ENCODE data around the gene CCN2.
A peak's percentile ranks its signal among the peaks of the same experiment; 100 is the strongest.
"Not testable (repeated sequence)": the region's sequence is repeated elsewhere in the genome, so short reads cannot be mapped to it uniquely, and the experiment has no call there.

The CCN2 gene

GRCh38 chr6:131937703-131938631 is 13.2 kb downstream of the CCN2 start:
- DNase-seq (ENCODE audit: low spot score), result no peak

- no peak for DNase-seq (ENCODE audit: low spot score)
Observed at GRCh38 chr6:131937226-131937625, 13.9 kb downstream of the CCN2 start.

GRCh38 chr6:131936156-131936555 is 15.0 kb downstream of the CCN2 start:
- DNase-seq (ENCODE audit: low spot score), result no peak

GRCh38 chr6:131931063-131931750 is 20.0 kb downstream of the CCN2 start:
- no peak for DNase-seq (ENCODE audit: low spot score)

- no peak for DNase-seq (ENCODE audit: low spot score)
Observed at GRCh38 chr6:131929976-131930375, 21.2 kb downstream of the CCN2 start.

- no peak for DNase-seq (ENCODE audit: low spot score)
Observed at GRCh38 chr6:131929264-131929663, 21.9 kb downstream of the CCN2 start.

GRCh38 chr6:131924881-131925474 is 26.2 kb downstream of the CCN2 start:
- DNase-seq (ENCODE audit: low spot score), result no peak

- DNase-seq (ENCODE audit: low spot score), result peak; percentile 59
Observed at GRCh38 chr6:131923356-131923755, 27.8 kb downstream of the CCN2 start.

- DNase-seq (ENCODE audit: low spot score), result no peak
Observed at GRCh38 chr6:131920656-131921055, 30.5 kb downstream of the CCN2 start.

- no peak for DNase-seq (ENCODE audit: low spot score)
Observed at GRCh38 chr6:131918650-131919355, 32.4 kb downstream of the CCN2 start.

- no peak for DNase-seq (ENCODE audit: low spot score)
Observed at GRCh38 chr6:131917763-131918649, 33.2 kb downstream of the CCN2 start.

- no peak for DNase-seq (ENCODE audit: low spot score)
Observed at GRCh38 chr6:131917318-131917717, 33.9 kb downstream of the CCN2 start.

GRCh38 chr6:131916847-131917246 is 34.3 kb downstream of the CCN2 start:
- DNase-seq (ENCODE audit: low spot score), result no peak

- DNase-seq (ENCODE audit: low spot score), result not testable (repeated sequence)
Observed at GRCh38 chr6:131916091-131916796, 34.9 kb downstream of the CCN2 start.

GRCh38 chr6:131914967-131915751 is 36.0 kb downstream of the CCN2 start:
- peak; percentile 53 for DNase-seq (ENCODE audit: low spot score)

GRCh38 chr6:131914234-131914633 is 36.9 kb downstream of the CCN2 start:
- no peak for DNase-seq (ENCODE audit: low spot score)

GRCh38 chr6:131911951-131912350 is 39.2 kb downstream of the CCN2 start:
- no peak for DNase-seq (ENCODE audit: low spot score)

GRCh38 chr6:131910956-131911355 is 40.2 kb downstream of the CCN2 start:
- no peak for DNase-seq (ENCODE audit: low spot score)

GRCh38 chr6:131910219-131910589 is 41.0 kb downstream of the CCN2 start:
- no peak for DNase-seq (ENCODE audit: low spot score)
